Urinary bladder (tissue), 4 donors: ENCODE data around the gene CDH11. TPM values are rescaled to one million over a fixed set of nuclear protein-coding genes. Genes with fewer than 3 reads are reported as not detected.

ENCODE experiments used
- DNase-seq: peaks from one replicate; pipeline ENCODE4 v3.0.0-alpha.2; 2015; ENCODE audit errors: extremely low spot score
- H3K27ac ChIP-seq: one replicate; pipeline ENCODE4 v1.5.1; 2013; ENCODE audit warnings: low read depth, mild to moderate bottlenecking, moderate library complexity
- H3K36me3 ChIP-seq: one replicate; pipeline ENCODE4 v1.6.1; 2013; ENCODE audit warnings: mild to moderate bottlenecking, moderate library complexity; ENCODE audit not compliant: insufficient read depth
- H3K4me1 ChIP-seq: one replicate; pipeline ENCODE4 v1.6.1; 2013; ENCODE audit warnings: mild to moderate bottlenecking, moderate library complexity; ENCODE audit not compliant: insufficient read depth
- H3K4me3 ChIP-seq: one replicate; pipeline ENCODE4 v1.5.1; 2013; ENCODE audit warnings: low read depth, low read length
- WGBS: extraction: QIAGEN DNeasy Blood & Tissue Kit; methylation state at CpG from one replicate; pipeline ENCODE4 v1.1.7; 2013; 5-methylcytosine and 5-hydroxymethylcytosine counted together
- polyA plus RNA-seq: library from polyadenylated mRNA; stranded (reverse); fragments of 200-250 nt; gene quantifications from one replicate; pipeline ENCODE4 v1.2.3, GENCODE V29; 2013
- total RNA-seq: library from RNA; depleted of rRNA; stranded (reverse); fragments of >200 nt; gene quantifications from one replicate; pipeline ENCODE4 v1.2.3, GENCODE V29; 2014
- donor health status: healthy with polysubstance abuse.
- donor health status: healthy.

CDH11 gene
- total and polyA plus RNA-seq, 2 donors = 71.9 to 428 TPM

DNA sequence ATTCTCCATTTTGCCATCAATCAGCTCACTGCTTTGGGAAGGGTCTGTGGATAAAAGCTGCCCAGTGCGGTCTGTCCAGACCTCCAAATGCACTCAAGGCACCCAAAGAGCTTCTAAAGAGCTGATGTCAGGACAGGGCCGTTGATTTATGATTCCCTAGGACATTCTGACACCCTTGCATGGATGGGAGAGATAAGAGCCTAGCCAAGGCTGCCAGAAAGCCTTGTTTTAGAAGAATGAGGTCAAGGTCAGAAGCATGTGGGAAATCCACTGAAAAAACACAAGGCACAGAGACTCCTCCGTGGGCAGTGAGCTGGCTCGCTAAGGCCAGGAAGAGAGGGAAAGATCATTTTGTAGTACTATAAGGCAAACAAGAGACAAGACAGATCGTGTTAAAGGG lies 214.0 kb downstream of the CDH11 start:
- Histone ChIP-seq H3K4me3 (no peak overlapping the region), H3K27ac (no peak overlapping the region), H3K4me1 (no peaks in the 10 kb centered on the region), H3K36me3 (no peaks in the 10 kb centered on the region)
- 33% methylated on average over 5 of the region's 5 CpGs for WGBS
- no peak for DNase-seq

DNA sequence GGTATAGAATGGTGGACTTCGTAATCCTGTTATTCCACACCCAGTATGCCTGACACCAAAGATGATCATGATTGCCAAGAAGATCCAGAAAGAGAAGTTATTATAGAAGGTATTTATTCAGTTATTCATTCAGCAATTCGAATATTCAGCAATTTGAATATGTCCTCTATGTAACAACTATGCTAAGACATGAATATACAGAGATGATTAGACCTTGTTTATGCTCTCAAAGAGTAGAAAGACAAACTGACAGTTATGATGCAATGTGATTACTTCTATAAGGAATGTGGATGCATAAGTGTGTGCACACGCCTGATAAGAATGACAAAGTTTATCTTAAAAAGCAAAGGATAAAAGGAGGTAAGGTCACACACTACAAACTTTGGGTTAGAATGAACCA lies 218.1 kb downstream of the CDH11 start:
- no peaks in the 10 kb centered on the region for H3K4me1 ChIP-seq
- 87% methylated on average over 3 of the region's 3 CpGs for WGBS
- no peaks in the 10 kb centered on the region for H3K36me3 ChIP-seq
- DNase-seq = no peak
- no peak overlapping the region for H3K27ac ChIP-seq
- H3K4me3 ChIP-seq = no peak overlapping the region

DNA sequence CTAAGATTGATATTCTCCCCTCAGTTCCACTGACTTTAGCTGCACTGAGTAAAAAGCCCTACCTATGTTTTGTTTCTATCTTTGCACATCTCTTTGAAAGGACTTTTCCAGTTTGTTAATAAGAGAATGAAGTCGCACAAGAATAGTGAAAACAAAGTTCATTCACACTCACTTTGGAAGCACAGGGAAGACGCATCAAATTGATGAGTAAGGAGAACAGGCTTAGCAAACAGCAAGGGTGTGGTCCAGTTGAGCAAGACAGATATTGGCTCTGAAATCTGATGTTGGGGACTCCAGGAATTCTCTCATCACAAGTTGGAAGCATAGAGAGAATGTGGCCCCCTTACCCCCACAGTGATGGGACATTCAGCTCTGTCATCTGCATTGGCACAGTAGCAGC lies 221.3 kb downstream of the CDH11 start:
- no peak overlapping the region for H3K27ac ChIP-seq
- no peaks in the 10 kb centered on the region for H3K4me1 ChIP-seq
- H3K36me3 ChIP-seq = no peaks in the 10 kb centered on the region
- WGBS = 74% methylated on average over 2 of the region's 2 CpGs
- DNase-seq = no peak
- H3K4me3 ChIP-seq = no peak overlapping the region

DNA sequence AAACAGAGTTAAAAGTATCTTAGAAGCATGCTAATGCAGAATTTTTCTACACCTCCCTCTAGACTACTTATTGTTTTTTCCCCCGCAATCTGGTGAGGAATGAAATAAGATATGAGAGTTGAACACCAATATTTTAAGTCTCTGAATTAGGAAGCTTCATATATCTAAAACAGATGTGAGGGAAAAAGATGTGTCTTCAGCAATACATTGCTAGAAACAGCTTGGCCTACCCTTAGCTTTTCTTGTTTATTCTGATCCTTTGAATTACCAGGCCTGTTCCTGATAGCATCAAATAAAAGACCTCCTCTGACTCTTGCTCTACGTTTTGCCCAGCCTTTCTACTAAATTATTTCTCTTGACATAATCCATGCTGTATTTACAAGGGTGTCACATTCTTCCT lies 221.8 kb downstream of the CDH11 start:
- H3K36me3 ChIP-seq = no peaks in the 10 kb centered on the region
- DNase-seq = no peak
- 46% methylated on average over 2 of the region's 2 CpGs for WGBS

DNA sequence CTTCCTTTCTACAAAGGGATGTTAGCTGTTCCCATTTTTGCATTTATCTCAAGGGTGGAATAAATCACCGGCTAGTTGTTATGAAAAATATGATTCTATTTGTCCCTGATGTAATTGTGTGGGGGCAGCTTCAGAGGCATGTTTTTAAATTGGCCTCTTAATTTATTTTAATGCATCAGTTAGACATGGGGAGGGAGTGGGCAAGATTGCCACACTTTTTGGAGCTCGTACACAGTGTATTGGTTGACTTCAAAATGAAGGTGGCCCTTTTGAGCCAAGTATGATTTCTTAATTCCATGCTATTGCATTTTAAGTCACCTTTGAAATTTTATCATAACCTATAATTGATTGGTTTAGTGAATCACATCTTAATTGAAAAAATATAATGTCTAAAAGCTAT lies 223.7 kb downstream of the CDH11 start:
- Histone ChIP-seq H3K4me1 (no peaks in the 10 kb centered on the region), H3K4me3 (no peak overlapping the region), H3K36me3 (no peaks in the 10 kb centered on the region), H3K27ac (no peak overlapping the region)
- WGBS = 90% methylated on average over 2 of the region's 2 CpGs
- DNase-seq = no peak

More for the DNA sequence above, 221.8 kb downstream of the CDH11 start:
- Histone ChIP-seq H3K27ac (no peak overlapping the region), H3K4me1 (no peaks in the 10 kb centered on the region), H3K4me3 (no peak overlapping the region)
